Tongue (tissue), 2 donors: ENCODE data around the gene HOGA1. TPM values are rescaled to one million over a fixed set of nuclear protein-coding genes. Genes with fewer than 3 reads are reported as not detected.
"Not testable (repeated sequence)": the region's sequence is repeated elsewhere in the genome, so short reads cannot be mapped to it uniquely, and the experiment has no call there.

ENCODE experiments used
- DNase-seq: peaks from one replicate; pipeline ENCODE4 v3.0.0-alpha.2; 2015
- total RNA-seq: library from RNA; depleted of rRNA; stranded (reverse); fragments of >200 nt; gene quantifications from one replicate; pipeline ENCODE4 v1.2.3, GENCODE V29; 2014

The HOGA1 gene
- total RNA-seq, 1 donor from 2014 or later: 7.3 TPM

DNA sequence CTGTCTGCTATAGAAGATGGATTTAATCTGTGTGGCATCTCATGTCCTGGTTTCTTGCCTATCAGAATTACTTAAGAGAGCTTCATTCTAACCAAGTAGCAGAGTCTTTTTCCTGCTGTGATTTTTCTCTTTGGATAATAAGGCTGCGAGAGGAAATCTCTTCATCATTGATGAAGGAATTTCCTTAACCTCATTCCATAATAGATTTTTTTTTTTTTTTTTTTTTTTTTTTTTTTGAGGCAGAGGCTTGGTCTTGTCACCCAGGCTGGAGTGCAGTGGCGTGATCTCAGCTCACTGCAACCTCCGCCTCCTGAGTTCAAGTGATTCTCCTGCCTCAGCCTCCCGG is 65.2 kb downstream of the HOGA1 start:
- DNase-seq: not testable (repeated sequence)

DNA sequence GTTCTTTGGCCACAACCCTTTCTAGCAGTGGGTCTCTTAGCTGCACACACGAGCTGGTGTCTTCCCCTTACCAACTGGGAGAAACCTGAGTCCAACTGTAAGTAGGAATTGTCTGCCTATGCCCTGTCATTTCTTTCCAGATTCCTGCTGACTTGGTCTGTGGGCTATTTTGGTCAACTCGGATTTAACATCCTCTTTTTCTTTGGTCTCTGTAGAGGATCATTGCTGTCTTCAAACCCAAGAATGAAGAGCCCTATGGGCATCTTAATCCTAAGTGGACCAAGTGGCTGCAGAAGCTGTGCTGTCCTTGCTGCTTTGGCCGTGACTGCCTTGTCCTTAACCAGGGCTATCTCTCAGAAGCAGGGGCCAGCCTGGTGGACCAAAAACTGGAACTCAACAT is 66.5 kb downstream of the HOGA1 start:
- DNase-seq: no peak

DNA sequence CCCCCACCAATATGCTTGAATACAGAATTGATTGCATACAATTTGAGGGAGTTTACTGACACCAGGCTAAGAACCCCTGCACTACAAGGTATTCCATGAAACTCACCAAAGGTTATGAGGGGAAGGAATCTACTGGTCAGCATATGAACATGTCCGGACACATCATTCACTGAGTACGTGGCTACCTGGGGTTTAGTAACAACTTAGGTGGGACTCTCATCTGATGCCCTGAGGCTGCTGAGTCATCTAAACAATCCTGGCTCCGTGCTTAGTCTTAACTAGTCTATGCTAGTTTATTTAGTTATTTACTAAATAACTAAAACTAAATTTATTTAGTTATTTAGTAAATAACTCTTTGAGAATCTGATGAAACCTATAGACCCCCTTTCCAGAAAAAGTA is 67.6 kb downstream of the HOGA1 start:
- no peak for DNase-seq

DNA sequence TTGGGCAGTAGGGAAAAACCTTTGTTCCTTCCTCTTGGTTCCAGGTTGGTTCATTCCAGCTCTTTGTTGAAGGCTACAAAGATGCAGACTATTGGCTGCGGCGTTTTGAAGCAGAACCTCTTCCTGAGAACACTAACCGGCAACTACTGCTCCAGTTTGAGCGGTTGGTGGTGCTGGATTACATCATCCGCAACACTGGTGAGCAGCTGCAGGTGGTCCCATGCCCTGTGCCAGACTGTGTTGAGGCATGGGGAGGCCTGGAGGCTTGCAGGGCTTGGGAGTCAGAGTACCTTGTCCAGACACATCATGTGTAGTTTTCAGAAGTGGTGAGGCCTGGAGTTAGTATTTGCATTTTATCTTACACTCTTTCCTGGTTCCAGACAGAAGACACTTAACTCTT is 72.6 kb downstream of the HOGA1 start:
- DNase-seq: no peak

DNA sequence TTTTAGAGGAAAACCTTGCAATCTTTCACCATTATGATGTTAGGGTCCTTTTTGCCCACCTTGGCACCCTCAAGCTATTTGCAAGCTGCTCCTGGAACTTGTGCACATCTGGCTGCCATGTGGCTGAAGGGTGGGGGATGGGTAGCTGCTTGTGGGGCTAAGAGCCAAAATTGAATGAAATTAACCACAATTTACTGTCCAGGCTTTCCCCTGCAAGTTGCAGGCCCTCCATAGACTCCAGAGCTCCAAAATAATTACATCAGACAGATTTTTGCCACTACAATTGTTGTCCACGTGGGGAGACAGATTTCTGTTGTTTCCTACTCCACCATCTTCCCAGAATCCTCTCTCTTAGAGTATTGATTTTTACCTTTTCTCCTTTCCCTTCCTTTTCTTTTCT is 75.4 kb downstream of the HOGA1 start:
- DNase-seq: peak; percentile 43

Other genes with a start within 250 kb of the HOGA1 start
- gene FRAT2, start 249.7 kb upstream of the HOGA1 start, total RNA-seq: 11.6 TPM
- 18.6 TPM for gene RRP12, start 183.0 kb upstream of the HOGA1 start, total RNA-seq
- 114 TPM for gene PGAM1, start 158.2 kb upstream of the HOGA1 start, total RNA-seq
- gene EXOSC1, start 138.4 kb upstream of the HOGA1 start, total RNA-seq: 22.5 TPM
- 35.9 TPM for gene ZDHHC16, start 138.2 kb upstream of the HOGA1 start, total RNA-seq
- 127 TPM for gene MMS19, start 86.0 kb upstream of the HOGA1 start, total RNA-seq
- gene UBTD1, start 85.5 kb upstream of the HOGA1 start, total RNA-seq: 25.1 TPM
- gene ANKRD2, start 11.6 kb upstream of the HOGA1 start, total RNA-seq: 29.7 TPM
- 0.82 TPM for gene C10orf62, start 5.3 kb downstream of the HOGA1 start, total RNA-seq
- gene MORN4, start 49.1 kb downstream of the HOGA1 start, total RNA-seq: 5.6 TPM
- 8.2 TPM for gene PI4K2A, start 56.3 kb downstream of the HOGA1 start, total RNA-seq
- 12.6 TPM for gene AVPI1, start 102.9 kb downstream of the HOGA1 start, total RNA-seq
- gene MARVELD1, start 129.3 kb downstream of the HOGA1 start, total RNA-seq: 24.8 TPM
- 18.1 TPM for gene ZFYVE27, start 152.7 kb downstream of the HOGA1 start, total RNA-seq
- 6.9 TPM for gene SFRP5, start 187.6 kb downstream of the HOGA1 start, total RNA-seq